PC-3 (cell line): ENCODE measurements around the gene TET2. TPM values are rescaled to one million over a fixed set of nuclear protein-coding genes. Genes with fewer than 3 reads are reported as not detected.

Experiments
- ATAC-seq: fragments of 200-7000 bp; cut with Tn5 transposase; 2 replicates; pipeline ENCODE4 v1.9.1; 2020; ENCODE audit warnings: mild to moderate bottlenecking, moderate library complexity
- Bru-seq: library from RNA; stranded (reverse); fragments of 400-500 nt; gene quantifications from one replicate; lab custom pipeline; 2021; lab: Mats Ljungman, UMichigan
- BruChase-seq, 2 experiments: library from RNA; stranded (reverse); fragments of 400-500 nt; gene quantifications; one replicate each; lab custom pipeline; 2021; lab: Mats Ljungman, UMichigan
- BruUV-seq: library from RNA; stranded (reverse); fragments of 400-500 nt; replicated peaks from 2 replicates; lab custom pipeline; 2021; lab: Mats Ljungman, UMichigan
- CTCF ChIA-PET: fragments of 300-600 bp; sonication (Branson Sonifier 250); formaldehyde crosslinking; loops from one replicate; lab custom pipeline; 2022; ENCODE audit warnings: antibody characterized with exemption; lab: Charles Lee
- POLR2A ChIA-PET: fragments of 300-600 bp; sonication (Branson Sonifier 250); formaldehyde crosslinking; loops from one replicate; lab custom pipeline; 2022; ENCODE audit warnings: antibody characterized with exemption; ENCODE audit not compliant: unreplicated experiment; lab: Charles Lee
- DNase-seq: peaks from one replicate; pipeline ENCODE4 v3.0.0-alpha.2; 2015
- H2AFZ ChIP-seq: fragments of 300-600 bp; sonication (generic); 2 replicates; pipeline ENCODE4 v1.6.0; 2016; ENCODE audit warnings: antibody characterized with exemption, low read length
- H3F3A ChIP-seq: fragments of 300-600 bp; sonication (generic); one replicate; pipeline ENCODE4 v1.6.0; 2017; ENCODE audit warnings: antibody characterized with exemption, low read length, control low read depth, mild to moderate bottlenecking; ENCODE audit not compliant: unreplicated experiment
- H3K27ac ChIP-seq: fragments of 300-600 bp; sonication (generic); 2 replicates; pipeline ENCODE4 v1.5.1; 2016; ENCODE audit warnings: mild to moderate bottlenecking, low read length
- H3K27me3 ChIP-seq: fragments of 300-600 bp; sonication (generic); 2 replicates; pipeline ENCODE4 v1.6.1; 2016; ENCODE audit warnings: low read length, mixed read lengths
- H3K36me3 ChIP-seq: fragments of 300-600 bp; sonication (generic); 2 replicates; pipeline ENCODE4 v1.6.1; 2016; ENCODE audit warnings: low read depth, mixed run types, low read length, mixed read lengths
- H3K4me1 ChIP-seq: fragments of 300-600 bp; sonication (generic); 2 replicates; pipeline ENCODE4 v1.5.1; 2016; ENCODE audit warnings: low read length; ENCODE audit not compliant: insufficient read depth
- H3K4me2 ChIP-seq: fragments of 300-600 bp; sonication (generic); 2 replicates; pipeline ENCODE4 v1.6.0; 2016; ENCODE audit warnings: low read length
- H3K4me3 ChIP-seq: fragments of 300-600 bp; sonication (generic); 2 replicates; pipeline ENCODE4 v1.5.1; 2016; ENCODE audit warnings: mild to moderate bottlenecking, low read length, mixed read lengths
- H3K79me2 ChIP-seq: fragments of 300-600 bp; sonication (generic); 2 replicates; pipeline ENCODE4 v1.6.1; 2017; ENCODE audit warnings: low read length, mixed read lengths
- H3K9ac ChIP-seq: fragments of 300-600 bp; sonication (generic); 2 replicates; pipeline ENCODE4 v1.6.0; 2016; ENCODE audit warnings: mild to moderate bottlenecking, low read length
- H3K9me2 ChIP-seq: fragments of 300-600 bp; sonication (generic); replicated peaks from 2 replicates; pipeline ENCODE4 v1.6.1; 2016; ENCODE audit warnings: mixed run types, low read length, mixed read lengths
- H3K9me3 ChIP-seq: fragments of 300-600 bp; sonication (generic); 2 replicates; pipeline ENCODE4 v1.6.1; 2016; ENCODE audit warnings: low read length, mixed read lengths
- H4K20me1 ChIP-seq: fragments of 300-600 bp; sonication (generic); 2 replicates; pipeline ENCODE4 v1.6.1; 2016; ENCODE audit warnings: low read length, mixed read lengths
- CTCF ChIP-seq: fragments of 300-600 bp; sonication (generic); conservative IDR thresholded peaks from 2 replicates; pipeline ENCODE4 v1.5.1; 2017; ENCODE audit warnings: antibody characterized with exemption, low read depth, mild to moderate bottlenecking, low read length
- EZH2 ChIP-seq: fragments of 300-600 bp; sonication (generic); IDR thresholded peaks from one replicate; pipeline ENCODE4 v1.6.1; 2017; ENCODE audit warnings: antibody characterized with exemption, mild to moderate bottlenecking, low read length; ENCODE audit not compliant: unreplicated experiment
- EZH2phosphoT487 ChIP-seq: fragments of 300-600 bp; sonication (generic); IDR thresholded peaks from 2 replicates; pipeline ENCODE4 v1.6.1; 2018; ENCODE audit warnings: mild to moderate bottlenecking, antibody characterized with exemption, low read length, borderline replicate concordance
- intact Hi-C: fragments of 100-400 bp; cut with micrococcal nuclease; formaldehyde crosslinking; loops from 2 replicates; pipeline ENCODE4 v1.9.0; 2023
- long read RNA-seq: library from polyadenylated mRNA; unstranded; transcript quantifications from one replicate; pipeline ENCODE4 v2.0.0, GENCODE V29; 2021; ENCODE audit not compliant: unreplicated experiment
- total RNA-seq: library from RNA; depleted of rRNA; stranded (reverse); fragments of >200 nt; gene quantifications from 2 replicates; pipeline ENCODE4 v1.2.3, GENCODE V29; 2014; rRNA removed

The TET2 gene
- total RNA-seq (5.6 and 5.8 TPM in 2 replicates), Bru-seq, nascent RNA (percentile 74 among the genes with signal in this experiment), BruChase-seq, experiment 1, labeled RNA remaining after a 6-hour chase (percentile 57 among the genes with signal in this experiment), BruChase-seq, experiment 2, labeled RNA remaining after a 2-hour chase (percentile 69 among the genes with signal in this experiment)
- long read RNA-seq, partial matches to known transcripts = 3 of 11 reads
- long read RNA-seq, other reads (novel, unspliced or antisense) = 8 of 11 reads

GRCh38 chr4:105146276-105147015 is at the start of gene TET2:
Gene TET2, plus strand, starts transcription at chr4:105146876. Its CDS starts 87,067 bp downstream, at chr4:105233943.
- BruUV-seq = no TSS peak
- Histone ChIP-seq H2AFZ (peak within 1 kb of the TSS; percentile 98), H3K9ac (peak within 1 kb of the TSS; percentile 95), H3K4me3 (peak within 1 kb of the TSS; percentile 99), H3K27ac (peak within 1 kb of the TSS; percentile 58), H3F3A (no peaks in the 10 kb centered on the region), H3K27me3 (no peaks in the 10 kb centered on the region), H3K9me2 (no peaks in the 10 kb centered on the region), H3K79me2 (peaks cover 45% of the 10 kb centered on the region), H3K4me2 (peak within 1 kb of the TSS; percentile 92), H3K36me3 (no peaks in the 10 kb centered on the region), H3K9me3 (no peaks in the 10 kb centered on the region), H3K4me1 (peaks cover 22% of the 10 kb centered on the region), H4K20me1 (peaks cover 8% of the 10 kb centered on the region; the same call in 1 of the 2 replicates)
- TF ChIP-seq CTCF (no peak), EZH2phosphoT487 (no peak), EZH2 (no peak)
- CTCF ChIA-PET = no interaction called here
- POLR2A ChIA-PET = interaction anchor here (0.7 kb wide), 1 partner anchor 844 kb away, joined by 3 read pairs; no protein-coding TSS in a partner anchor
- ATAC-seq = peak; percentile 78
- DNase-seq = peak; percentile 72
- intact Hi-C loops = loop anchor here (2.0 to 10.0 kb wide), 3 partner anchors 50 to 248 kb away; no protein-coding TSS in a partner anchor

GRCh38 chr4:105102016-105102415 is 44.7 kb upstream of the TET2 start:
- ATAC-seq (no peak), DNase-seq (no peak)
- no peaks in the 10 kb centered on the region for H3K9me2 ChIP-seq
- H3K27ac ChIP-seq = no peak overlapping the region
- no peaks in the 10 kb centered on the region for H3F3A ChIP-seq
- H3K9me3 ChIP-seq = no peaks in the 10 kb centered on the region
- POLR2A ChIA-PET = no interaction called here
- intact Hi-C loops = no loop called here
- no peaks in the 10 kb centered on the region for H4K20me1 ChIP-seq
- no peak overlapping the region for H3K9ac ChIP-seq
- no peak overlapping the region for H2AFZ ChIP-seq
- no peaks in the 10 kb centered on the region for H3K27me3 ChIP-seq
- TF ChIP-seq EZH2 (no peak), CTCF (no peak), EZH2phosphoT487 (no peak)
- BruUV-seq = no TSS peak
- no peaks in the 10 kb centered on the region for H3K36me3 ChIP-seq
- no peak overlapping the region for H3K4me3 ChIP-seq
- no peaks in the 10 kb centered on the region for H3K4me1 ChIP-seq
- no peaks in the 10 kb centered on the region for H3K79me2 ChIP-seq
- CTCF ChIA-PET = no interaction called here
- H3K4me2 ChIP-seq = no peak overlapping the region
